ENCODE results near the gene PARD6G. TPM values are rescaled to one million over a fixed set of nuclear protein-coding genes. Genes with fewer than 3 reads are reported as not detected.
A peak's percentile ranks its signal among the peaks of the same experiment; 100 is the strongest.

Gene PARD6G
- total and polyA plus RNA-seq, 9 of the 15 experiments (the other 6 are each of a cell fraction or from before 2014, with no cell fraction given) = 0.03 to 1.2 (median 0.26) TPM

GRCh38 chr18:80257579-80258543 is 10.5 kb upstream of the PARD6G start (continued):
- peak; percentile 56; the same call in 1 of the 2 replicates for TF ChIP-seq JUND (IDR thresholded peaks at IDR 0.05; ENCODE audit: borderline replicate concordance, low read depth, low read length)
- peak; percentile 45; the same call in 1 of the 3 replicates for TF ChIP-seq JUND (tag; IDR thresholded peaks at IDR 0.05; ENCODE audit: borderline replicate concordance, low read depth, low read length)
- TF ChIP-seq CC2D1A (IDR thresholded peaks at IDR 0.05) = 0 out of 2 replicates have a peak, but pooled peaks have one; percentile 23
- peak; percentile 67 to 75 (median 72) for TF ChIP-seq CTCF (IDR thresholded peaks at IDR 0.05 in 2 of 3, conservative IDR thresholded peaks at IDR 0.05 in 1 of 3; ENCODE audit: insufficient read depth in 2 of 3, low read depth in 1 of 3, low read length in 3 of 3)
- peak; percentile 76 to 88 for TF ChIP-seq RAD21 (CRISPR knock-in tag; conservative IDR thresholded peaks at IDR 0.05 in 1 of 2, IDR thresholded peaks at IDR 0.05 in 1 of 2)
- TF ChIP-seq CREM (IDR thresholded peaks at IDR 0.05; ENCODE audit: low read depth) = 0 out of 2 replicates have a peak, but pooled peaks have one; percentile 41
- 0 out of 2 replicates have a peak, but pooled peaks have one; percentile 6 for TF ChIP-seq RB1 (IDR thresholded peaks at IDR 0.05; ENCODE audit: low read depth)
- peak; percentile 64; the same call in 1 of the 2 replicates for TF ChIP-seq SMC3 (conservative IDR thresholded peaks at IDR 0.05; ENCODE audit: insufficient read depth, low read depth, low read length)
